Epithelial cell of esophagus (primary cell): ENCODE data around the gene ZBTB8A.

ENCODE experiments used
- DNase-seq: peaks from one replicate; pipeline ENCODE4 v3.0.0; 2010; ENCODE audit warnings: low read depth
- H3K4me3 ChIP-seq: 2 replicates; pipeline ENCODE4 v1.5.1; 2011; ENCODE audit warnings: mild to moderate bottlenecking, low read length, control low read depth
- TF ChIP-seq, protein P1 (sequence below): IDR thresholded peaks from 2 replicates; pipeline ENCODE4 v1.5.1; 2011; ENCODE audit warnings: low read depth, mild to moderate bottlenecking, low read length, control low read depth, inconsistent platforms; ENCODE audit not compliant: insufficient read depth; ENCODE audit errors: missing control alignments

Gene ZBTB8A

DNA sequence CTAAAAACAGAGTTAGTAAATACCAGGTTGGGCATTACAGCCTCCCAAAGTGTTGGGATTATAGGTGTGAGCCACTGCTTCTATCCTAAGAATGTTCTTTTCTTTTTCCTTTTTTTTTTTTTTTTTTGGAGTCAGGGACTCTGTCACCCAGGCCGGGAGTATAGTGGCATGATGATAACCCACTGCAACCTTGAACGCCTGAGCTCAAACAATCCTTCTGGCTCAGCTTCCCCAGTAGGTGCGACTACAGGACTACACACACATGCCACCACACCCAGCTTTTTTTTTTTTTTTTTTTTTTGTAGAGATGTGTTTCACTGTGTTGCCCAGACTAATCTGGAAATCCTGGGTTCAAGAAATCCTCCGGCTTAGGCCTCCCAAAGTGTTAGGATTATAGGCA is 105.2 kb downstream of the ZBTB8A start:
- TF ChIP-seq, protein P1, sequence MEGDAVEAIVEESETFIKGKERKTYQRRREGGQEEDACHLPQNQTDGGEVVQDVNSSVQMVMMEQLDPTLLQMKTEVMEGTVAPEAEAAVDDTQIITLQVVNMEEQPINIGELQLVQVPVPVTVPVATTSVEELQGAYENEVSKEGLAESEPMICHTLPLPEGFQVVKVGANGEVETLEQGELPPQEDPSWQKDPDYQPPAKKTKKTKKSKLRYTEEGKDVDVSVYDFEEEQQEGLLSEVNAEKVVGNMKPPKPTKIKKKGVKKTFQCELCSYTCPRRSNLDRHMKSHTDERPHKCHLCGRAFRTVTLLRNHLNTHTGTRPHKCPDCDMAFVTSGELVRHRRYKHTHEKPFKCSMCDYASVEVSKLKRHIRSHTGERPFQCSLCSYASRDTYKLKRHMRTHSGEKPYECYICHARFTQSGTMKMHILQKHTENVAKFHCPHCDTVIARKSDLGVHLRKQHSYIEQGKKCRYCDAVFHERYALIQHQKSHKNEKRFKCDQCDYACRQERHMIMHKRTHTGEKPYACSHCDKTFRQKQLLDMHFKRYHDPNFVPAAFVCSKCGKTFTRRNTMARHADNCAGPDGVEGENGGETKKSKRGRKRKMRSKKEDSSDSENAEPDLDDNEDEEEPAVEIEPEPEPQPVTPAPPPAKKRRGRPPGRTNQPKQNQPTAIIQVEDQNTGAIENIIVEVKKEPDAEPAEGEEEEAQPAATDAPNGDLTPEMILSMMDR = no peak
- no peak for DNase-seq
- H3K4me3 ChIP-seq = no peak overlapping the region

DNA sequence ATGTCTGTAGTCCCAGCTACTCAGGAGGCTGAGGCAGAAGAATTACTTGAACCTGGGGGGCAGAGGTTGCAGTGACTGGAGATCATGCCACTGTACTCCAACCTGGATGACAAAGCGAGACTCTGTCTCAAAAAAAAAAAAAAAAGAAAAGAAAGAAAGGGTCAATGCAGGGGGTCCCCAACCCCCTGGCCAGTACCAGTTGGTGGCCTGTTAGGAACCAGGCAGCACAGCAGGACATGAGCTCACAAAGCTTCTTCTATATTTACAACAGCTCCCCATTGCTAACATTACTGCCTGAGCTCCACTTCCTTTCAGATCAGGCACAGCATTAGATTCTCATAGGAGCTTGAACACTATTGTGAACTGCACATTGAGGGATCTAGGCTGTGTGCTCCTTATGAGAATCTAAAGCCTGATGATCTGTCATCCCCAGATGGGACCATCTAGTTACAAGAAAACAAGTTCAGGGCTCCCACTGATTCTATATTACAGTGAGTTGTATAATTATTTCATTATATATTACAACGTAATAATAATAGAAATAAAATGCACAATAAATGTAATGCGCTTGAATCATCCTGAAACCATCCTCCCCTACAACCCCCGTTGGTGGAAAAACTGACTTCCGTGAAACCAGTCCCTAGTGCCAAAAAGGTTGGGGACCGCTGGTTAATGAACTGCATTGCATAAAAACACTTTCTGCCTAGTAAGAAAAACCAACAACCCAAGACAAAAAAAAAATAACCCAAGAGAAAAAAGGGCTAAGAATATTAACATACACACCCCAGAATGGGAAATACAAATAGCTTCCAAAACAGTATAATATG is 108.3 kb downstream of the ZBTB8A start:
- TF ChIP-seq, protein P1 = no peak
- DNase-seq = no peak
- no peak overlapping the region for H3K4me3 ChIP-seq

DNA sequence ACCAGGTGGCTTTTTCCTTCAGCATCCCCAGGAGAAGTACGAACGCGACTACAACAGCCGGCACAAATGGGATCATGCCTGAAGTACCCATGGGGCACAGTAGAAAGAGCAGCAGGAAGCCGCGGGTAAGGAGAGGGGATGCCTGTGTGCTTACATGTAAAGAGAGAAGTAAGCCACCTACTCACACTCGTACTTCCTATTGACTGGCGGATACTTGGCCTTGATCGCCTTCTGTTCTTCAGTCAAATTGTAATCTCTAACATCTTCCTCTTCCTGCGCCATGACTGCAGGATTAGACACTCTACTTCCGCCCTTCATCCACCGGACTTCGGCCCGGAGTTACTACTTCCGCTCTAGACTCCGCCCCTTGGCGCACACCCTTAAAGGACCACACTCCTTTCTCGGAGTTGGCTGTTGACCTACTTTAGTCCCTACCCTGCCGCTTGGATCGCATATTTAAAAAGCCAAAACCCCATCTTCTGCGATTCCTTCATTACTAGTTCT is 111.1 kb downstream of the ZBTB8A start, which contains the start of gene ZBTB8OS:
Gene ZBTB8OS, minus strand, starts transcription at position 303 of the 504 bp plus-strand sequence. Its CDS starts 21 bp downstream, at position 282.
- TF ChIP-seq, protein P1 = no peak
- H3K4me3 ChIP-seq = peak within 1 kb of the TSS; percentile 93
- peak; percentile 93 for DNase-seq

DNA sequence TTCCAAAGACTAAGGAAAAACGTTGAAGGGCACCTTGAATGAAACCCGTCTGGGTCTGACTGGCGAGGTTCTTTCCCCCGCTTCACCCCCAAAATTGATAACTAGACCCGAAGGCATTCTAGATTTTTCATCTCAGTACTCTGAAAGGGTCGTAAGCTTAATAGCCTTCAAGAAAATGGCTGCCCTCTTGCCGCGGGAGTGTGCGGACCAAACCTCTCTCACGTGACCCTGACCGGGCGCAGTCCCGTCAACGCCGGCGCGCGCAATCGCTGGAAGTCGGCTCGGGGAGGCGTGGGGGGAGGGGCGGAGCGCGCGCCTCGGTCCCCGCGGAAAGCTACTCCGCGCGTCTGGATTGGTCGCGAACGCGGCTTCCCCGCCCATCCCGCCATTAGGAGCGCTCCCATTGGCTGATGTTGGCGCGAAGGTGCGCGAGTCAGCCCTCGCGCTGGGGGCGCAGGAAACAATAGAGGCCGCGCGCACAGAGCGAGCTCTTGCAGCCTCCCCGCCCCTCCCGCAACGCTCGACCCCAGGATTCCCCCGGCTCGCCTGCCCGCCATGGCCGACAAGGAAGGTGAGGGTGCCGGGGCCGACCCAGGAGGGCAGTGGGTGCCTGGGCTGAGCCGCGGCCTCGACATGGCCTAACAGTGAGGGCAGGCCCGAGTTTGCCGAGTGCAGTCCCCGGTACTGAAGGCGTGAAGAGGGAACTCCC is 111.7 kb downstream of the ZBTB8A start, which contains the start of gene RBBP4:
Gene RBBP4, plus strand, starts transcription at position 457 of the 709 bp plus-strand sequence. Its CDS starts 99 bp downstream, at position 556.
- TF ChIP-seq, protein P1 = no peak
- H3K4me3 ChIP-seq = peak within 1 kb of the TSS; percentile 93
- peak; percentile 98 for DNase-seq

DNA sequence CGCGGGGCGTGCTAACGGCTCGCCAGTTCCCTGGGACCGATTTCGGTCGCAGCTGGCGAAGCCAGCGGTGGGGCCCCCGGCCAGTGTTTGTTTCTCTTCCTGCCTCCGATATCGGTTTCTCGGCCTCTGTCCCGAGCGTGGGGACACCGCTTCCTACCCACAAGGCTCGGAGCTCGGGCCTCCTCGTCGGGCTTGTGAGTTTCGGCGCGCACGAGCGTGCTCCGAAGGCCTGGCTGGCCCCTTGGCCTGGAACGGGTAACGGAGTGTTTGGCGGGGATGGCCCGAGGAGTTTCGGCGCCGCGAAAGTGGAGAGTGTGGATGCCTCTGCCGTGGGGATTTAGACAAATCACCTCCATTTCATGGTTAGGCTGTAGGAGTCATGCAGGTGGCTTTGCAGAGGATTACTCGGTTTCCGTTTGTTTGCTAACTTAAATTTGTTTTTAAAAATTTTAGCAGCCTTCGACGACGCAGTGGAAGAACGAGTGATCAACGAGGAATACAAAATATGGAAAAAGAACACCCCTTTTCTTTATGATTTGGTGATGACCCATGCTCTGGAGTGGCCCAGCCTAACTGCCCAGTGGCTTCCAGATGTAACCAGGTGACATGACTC is 112.3 kb downstream of the ZBTB8A start:
- DNase-seq = no peak
- TF ChIP-seq, protein P1 = no peak
- peak overlapping the region; percentile 72 for H3K4me3 ChIP-seq

DNA sequence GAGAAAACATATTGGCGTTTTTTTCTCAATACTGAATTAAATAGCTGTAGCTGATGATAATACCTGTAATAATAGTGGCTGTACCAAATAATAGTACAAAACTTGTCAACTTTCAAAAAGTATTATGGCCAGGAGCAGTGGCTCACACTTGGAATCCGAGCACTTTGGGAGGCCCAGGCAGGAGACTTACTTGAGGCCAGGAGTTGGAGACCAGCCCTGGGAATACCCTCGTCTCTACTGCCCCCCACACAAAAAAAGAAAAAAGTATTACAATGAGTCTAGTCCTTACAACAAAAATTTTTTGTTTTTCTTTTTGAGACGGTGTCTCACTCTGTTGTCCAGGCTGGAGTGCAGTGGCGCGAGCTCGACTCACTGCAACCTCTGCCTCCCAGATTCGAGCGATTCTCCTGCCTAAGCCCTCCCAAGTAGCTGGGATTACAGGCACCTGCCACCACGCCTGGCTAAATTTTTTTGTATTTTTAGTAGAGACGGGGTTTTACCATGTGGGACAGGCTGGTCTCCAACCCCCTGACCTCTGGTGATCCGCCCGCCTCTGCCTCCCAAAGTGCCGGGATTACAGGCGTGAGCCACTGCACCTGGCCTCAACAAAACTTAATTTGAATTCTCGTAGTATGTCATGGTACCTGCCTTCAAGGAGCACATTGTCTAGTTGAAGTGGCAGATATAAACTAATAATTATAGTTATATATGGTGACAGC is 113.2 kb downstream of the ZBTB8A start:
- H3K4me3 ChIP-seq = peak overlapping the region; percentile 72
- no peak for DNase-seq
- TF ChIP-seq, protein P1 = no peak
